Measurements from ENCODE around the gene CFAP46. TPM values are rescaled to one million over a fixed set of nuclear protein-coding genes. Genes with fewer than 3 reads are reported as not detected.

Gene CFAP46
- total and polyA plus RNA-seq, 2 experiments from 2014 or later: 2.2 to 2.4 TPM

DNA sequence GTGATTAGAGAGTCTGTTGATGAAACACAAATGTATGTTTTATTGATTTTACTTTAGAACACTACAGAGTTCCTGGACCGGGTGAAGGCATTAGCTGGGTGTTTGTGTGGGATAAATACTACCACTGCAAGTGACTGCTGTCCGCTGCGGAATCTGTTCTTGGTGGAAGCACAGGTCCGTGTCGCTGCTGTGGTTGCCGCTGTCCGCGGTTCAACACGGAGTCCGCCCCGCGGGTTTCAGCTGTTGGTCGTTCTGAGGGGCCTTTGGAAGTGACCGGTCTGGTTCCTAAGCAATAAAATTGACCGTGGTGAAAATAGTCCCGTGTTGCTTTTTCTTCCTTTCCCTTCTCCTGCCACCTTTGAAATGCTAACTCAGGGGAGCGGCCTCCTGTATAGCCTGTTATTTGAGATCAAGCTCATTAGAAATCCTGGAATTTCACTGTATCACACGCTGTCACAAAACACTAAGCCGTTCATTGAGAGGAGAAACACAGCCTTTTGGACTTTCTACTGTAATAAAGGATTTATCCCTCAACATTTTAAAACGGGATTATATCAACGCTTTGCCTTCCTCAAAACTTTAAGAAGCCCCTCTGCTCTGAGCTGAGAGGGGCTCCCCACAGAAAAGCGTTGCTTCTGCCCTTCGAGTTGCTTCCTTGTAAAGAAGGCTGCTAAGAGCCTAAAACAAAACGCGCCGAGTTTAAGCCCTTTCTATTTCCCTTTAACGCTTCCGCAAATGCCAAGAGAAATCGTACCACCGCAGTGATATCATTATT lies 159.0 kb downstream of the CFAP46 start:
- Histone ChIP-seq H3K4me3 (no peak overlapping the region), H3K27ac (no peak overlapping the region), H3K9me2 (replicated peaks; ENCODE audit: insufficient read depth) (no peaks in the 10 kb centered on the region), H4K20me1 (ENCODE audit: insufficient read depth, poor library complexity, severe bottlenecking) (peaks cover 7% of the 10 kb centered on the region), H3K4me2 (no peak overlapping the region), H3K36me3 (replicated peaks; ENCODE audit: insufficient read depth, low read depth) (no peaks in the 10 kb centered on the region), H3K79me2 (no peaks in the 10 kb centered on the region), H3K4me1 (ENCODE audit: insufficient read depth) (peaks cover 26% of the 10 kb centered on the region), H2AFZ (no peak overlapping the region), H3K9me3 (ENCODE audit: low read depth) (no peaks in the 10 kb centered on the region), H3K27me3 (peaks cover 50% of the 10 kb centered on the region)
- TF ChIP-seq EZH2 (IDR thresholded peaks at IDR 0.05; ENCODE audit: borderline replicate concordance) (no peak), CTCF (IDR thresholded peaks at IDR 0.05; ENCODE audit: poor library complexity) (no peak), EZH2phosphoT487 (IDR thresholded peaks at IDR 0.05; ENCODE audit: low read depth, severe bottlenecking, unreplicated experiment) (no peak)
- WGBS (ENCODE audit: low lambda C conversion rate, missing lambda C conversion rate): 62% methylated on average over 30 of the region's 30 CpGs
- no peak for DNase-seq (ENCODE audit: low spot score)

DNA sequence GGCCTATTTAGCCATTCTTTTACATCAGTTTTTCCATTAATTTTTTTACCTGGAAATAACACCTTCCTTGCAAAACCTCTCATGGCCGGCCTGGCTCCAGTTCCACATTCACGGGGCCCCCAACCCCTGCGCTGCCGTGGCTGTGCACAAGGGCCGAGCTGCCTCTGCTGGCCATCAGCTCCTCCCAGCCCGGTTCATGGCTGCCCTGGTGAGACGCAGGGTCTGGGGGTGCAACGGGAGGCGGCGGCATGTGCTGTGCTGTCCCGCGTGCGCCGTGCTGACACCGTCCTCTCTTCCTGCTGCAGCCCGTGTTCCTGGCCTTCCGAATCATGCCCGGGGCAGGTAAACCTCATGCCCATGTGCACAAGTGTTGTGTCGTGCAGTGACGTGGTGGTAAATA lies 160.8 kb downstream of the CFAP46 start:
- peaks cover 35% of the 10 kb centered on the region for H3K27me3 ChIP-seq
- no peak overlapping the region for H3K27ac ChIP-seq
- TF ChIP-seq CTCF (IDR thresholded peaks at IDR 0.05; ENCODE audit: poor library complexity) (no peak), EZH2 (IDR thresholded peaks at IDR 0.05; ENCODE audit: borderline replicate concordance) (no peak), EZH2phosphoT487 (IDR thresholded peaks at IDR 0.05; ENCODE audit: low read depth, severe bottlenecking, unreplicated experiment) (no peak)
- no peak overlapping the region for H3K4me3 ChIP-seq
- no peaks in the 10 kb centered on the region for H3K9me3 ChIP-seq (ENCODE audit: low read depth)
- H4K20me1 ChIP-seq (ENCODE audit: insufficient read depth, poor library complexity, severe bottlenecking): peaks cover 7% of the 10 kb centered on the region
- H3K9me2 ChIP-seq (replicated peaks; ENCODE audit: insufficient read depth): no peaks in the 10 kb centered on the region
- 96% methylated on average over 20 of the region's 20 CpGs for WGBS (ENCODE audit: low lambda C conversion rate, missing lambda C conversion rate)
- no peak overlapping the region for H2AFZ ChIP-seq
- no peak for DNase-seq (ENCODE audit: low spot score)
- no peak overlapping the region for H3K4me2 ChIP-seq
- H3K4me1 ChIP-seq (ENCODE audit: insufficient read depth): peaks cover 10% of the 10 kb centered on the region
- H3K79me2 ChIP-seq: no peaks in the 10 kb centered on the region
- H3K36me3 ChIP-seq (replicated peaks; ENCODE audit: insufficient read depth, low read depth): no peaks in the 10 kb centered on the region

DNA sequence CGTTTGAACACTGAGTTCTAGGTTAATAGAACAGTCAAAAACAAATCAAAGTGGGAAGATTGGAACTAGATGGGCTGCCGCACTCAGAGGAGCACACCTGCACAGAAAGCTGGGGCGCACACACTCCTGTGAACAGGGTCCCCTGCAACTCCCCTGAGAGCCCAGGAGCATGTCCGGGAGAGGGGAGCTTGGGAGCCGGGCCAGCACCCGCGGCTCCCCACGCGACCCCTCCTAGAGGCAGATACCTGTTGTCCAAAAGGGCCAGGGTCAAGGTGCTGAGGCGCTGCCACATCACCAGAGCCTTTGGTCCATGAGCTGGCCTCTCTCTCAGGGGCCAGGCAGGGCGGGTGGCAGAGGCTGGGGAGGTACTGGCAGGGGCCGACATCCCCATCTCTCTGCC lies 162.0 kb downstream of the CFAP46 start:
- H3K4me2 ChIP-seq: no peak overlapping the region
- H3K4me1 ChIP-seq (ENCODE audit: insufficient read depth): peaks cover 10% of the 10 kb centered on the region
- peaks cover 3% of the 10 kb centered on the region for H4K20me1 ChIP-seq (ENCODE audit: insufficient read depth, poor library complexity, severe bottlenecking)
- no peak for DNase-seq (ENCODE audit: low spot score)
- peaks cover 31% of the 10 kb centered on the region for H3K27me3 ChIP-seq
- H3K9me2 ChIP-seq (replicated peaks; ENCODE audit: insufficient read depth): no peaks in the 10 kb centered on the region
- no peak for TF ChIP-seq CTCF (IDR thresholded peaks at IDR 0.05; ENCODE audit: poor library complexity)
- TF ChIP-seq EZH2 (IDR thresholded peaks at IDR 0.05; ENCODE audit: borderline replicate concordance): no peak
- no peak for TF ChIP-seq EZH2phosphoT487 (IDR thresholded peaks at IDR 0.05; ENCODE audit: low read depth, severe bottlenecking, unreplicated experiment)
- H3K36me3 ChIP-seq (replicated peaks; ENCODE audit: insufficient read depth, low read depth): no peaks in the 10 kb centered on the region
- H3K4me3 ChIP-seq: no peak overlapping the region
- 92% methylated on average over 12 of the region's 12 CpGs for WGBS (ENCODE audit: low lambda C conversion rate, missing lambda C conversion rate)
- H2AFZ ChIP-seq: no peak overlapping the region
- no peaks in the 10 kb centered on the region for H3K79me2 ChIP-seq
- H3K27ac ChIP-seq: no peak overlapping the region
- no peaks in the 10 kb centered on the region for H3K9me3 ChIP-seq (ENCODE audit: low read depth)

Data from hepatocyte (in vitro differentiated cells).